Measurements from ENCODE around the gene BCL11A.

Gene BCL11A

GRCh38 chr2:60526623-60527022 is 26.8 kb downstream of the BCL11A start:
- Histone ChIP-seq H3K79me2 (ENCODE audit: control insufficient read depth, low read length) (peaks cover 100% of the 10 kb centered on the region), H3K4me3 (ENCODE audit: low read length) (no peak overlapping the region), H3K27ac (ENCODE audit: low read depth, low read length) (no peak overlapping the region), H3K4me1 (ENCODE audit: control insufficient read depth, low read length) (peaks cover 99% of the 10 kb centered on the region), H3K27me3 (ENCODE audit: control insufficient read depth, low read length) (no peaks in the 10 kb centered on the region), H3K9me2 (replicated peaks; ENCODE audit: control insufficient read depth, low read length) (no peaks in the 10 kb centered on the region), H3K9me3 (ENCODE audit: control insufficient read depth, insufficient read depth, low read length) (no peaks in the 10 kb centered on the region), H4K20me1 (ENCODE audit: control insufficient read depth, insufficient read depth, low read depth, low read length) (peaks cover 83% of the 10 kb centered on the region), H3K36me3 (ENCODE audit: control insufficient read depth, low read length) (peaks cover 99% of the 10 kb centered on the region), H3K4me2 (ENCODE audit: low read length) (no peak overlapping the region), H3F3A (ENCODE audit: control insufficient read depth, insufficient read depth) (peaks cover 8% of the 10 kb centered on the region; the same call in 1 of the 2 replicates)
- TF ChIP-seq EZH2phosphoT487 (IDR thresholded peaks at IDR 0.05; ENCODE audit: borderline replicate concordance, low read length) = no peak
- no peak for TF ChIP-seq CTCF (IDR thresholded peaks at IDR 0.05; ENCODE audit: low read depth, low read length, poor library complexity, severe bottlenecking)

- peaks cover 100% of the 10 kb centered on the region for H3K36me3 ChIP-seq (ENCODE audit: control insufficient read depth, low read length)
- H3F3A ChIP-seq (ENCODE audit: control insufficient read depth, insufficient read depth) = peaks cover 8% of the 10 kb centered on the region; the same call in 1 of the 2 replicates
- no peaks in the 10 kb centered on the region for H3K27me3 ChIP-seq (ENCODE audit: control insufficient read depth, low read length)
- no peaks in the 10 kb centered on the region for H3K9me3 ChIP-seq (ENCODE audit: control insufficient read depth, insufficient read depth, low read length)
- TF ChIP-seq EZH2phosphoT487 (IDR thresholded peaks at IDR 0.05; ENCODE audit: borderline replicate concordance, low read length) (no peak), CTCF (IDR thresholded peaks at IDR 0.05; ENCODE audit: low read depth, low read length, poor library complexity, severe bottlenecking) (no peak)
- H3K9me2 ChIP-seq (replicated peaks; ENCODE audit: control insufficient read depth, low read length) = no peaks in the 10 kb centered on the region
- H4K20me1 ChIP-seq (ENCODE audit: control insufficient read depth, insufficient read depth, low read depth, low read length) = peaks cover 84% of the 10 kb centered on the region
- no peak overlapping the region for H3K4me2 ChIP-seq (ENCODE audit: low read length)
- H3K4me3 ChIP-seq (ENCODE audit: low read length) = no peak overlapping the region
- peaks cover 100% of the 10 kb centered on the region for H3K79me2 ChIP-seq (ENCODE audit: control insufficient read depth, low read length)
- H3K27ac ChIP-seq (ENCODE audit: low read depth, low read length) = no peak overlapping the region
- H3K4me1 ChIP-seq (ENCODE audit: control insufficient read depth, low read length) = peaks cover 99% of the 10 kb centered on the region
Measured at GRCh38 chr2:60525899-60526298, 27.6 kb downstream of the BCL11A start.

GRCh38 chr2:60524874-60525273 is 28.6 kb downstream of the BCL11A start:
- H4K20me1 ChIP-seq (ENCODE audit: control insufficient read depth, insufficient read depth, low read depth, low read length) = peaks cover 83% of the 10 kb centered on the region
- H3K4me3 ChIP-seq (ENCODE audit: low read length) = no peak overlapping the region
- TF ChIP-seq CTCF (IDR thresholded peaks at IDR 0.05; ENCODE audit: low read depth, low read length, poor library complexity, severe bottlenecking) = no peak
- no peak for TF ChIP-seq EZH2phosphoT487 (IDR thresholded peaks at IDR 0.05; ENCODE audit: borderline replicate concordance, low read length)
- no peak overlapping the region for H3K27ac ChIP-seq (ENCODE audit: low read depth, low read length)
- no peaks in the 10 kb centered on the region for H3K9me2 ChIP-seq (replicated peaks; ENCODE audit: control insufficient read depth, low read length)
- peaks cover 100% of the 10 kb centered on the region for H3K79me2 ChIP-seq (ENCODE audit: control insufficient read depth, low read length)
- H3K36me3 ChIP-seq (ENCODE audit: control insufficient read depth, low read length) = peaks cover 100% of the 10 kb centered on the region
- no peak overlapping the region for H3K4me2 ChIP-seq (ENCODE audit: low read length)
- H3K27me3 ChIP-seq (ENCODE audit: control insufficient read depth, low read length) = no peaks in the 10 kb centered on the region
- H3F3A ChIP-seq (ENCODE audit: control insufficient read depth, insufficient read depth) = peaks cover 10% of the 10 kb centered on the region; the same call in 1 of the 2 replicates
- peaks cover 99% of the 10 kb centered on the region for H3K4me1 ChIP-seq (ENCODE audit: control insufficient read depth, low read length)
- no peaks in the 10 kb centered on the region for H3K9me3 ChIP-seq (ENCODE audit: control insufficient read depth, insufficient read depth, low read length)

Data from DOHH2 (cell line).